Measurements from ENCODE around the gene UROC1.

UROC1 gene

GRCh38 chr3:126550488-126551051 lies 33.0 kb upstream of the UROC1 start:
- Histone ChIP-seq H3K79me2 (no peaks in the 10 kb centered on the region), H3K4me1 (no peaks in the 10 kb centered on the region)

GRCh38 chr3:126549861-126550487 lies 32.4 kb upstream of the UROC1 start:
- Histone ChIP-seq H3K4me1 (no peaks in the 10 kb centered on the region), H3K79me2 (no peaks in the 10 kb centered on the region), H3K27ac (no peak overlapping the region), H3K27me3 (ENCODE audit: control insufficient read depth, insufficient read depth, low read length) (no peaks in the 10 kb centered on the region), H3K9me3 (ENCODE audit: control insufficient read depth, low read length) (no peaks in the 10 kb centered on the region), H3K36me3 (ENCODE audit: control insufficient read depth, insufficient read depth, low read length) (no peaks in the 10 kb centered on the region), H3K9ac (no peak overlapping the region), H3K4me3 (ENCODE audit: low read depth, low read length) (no peak overlapping the region), H3K4me2 (ENCODE audit: low read length) (no peak overlapping the region), H2AFZ (no peak overlapping the region)
- TF ChIP-seq, protein P1, sequence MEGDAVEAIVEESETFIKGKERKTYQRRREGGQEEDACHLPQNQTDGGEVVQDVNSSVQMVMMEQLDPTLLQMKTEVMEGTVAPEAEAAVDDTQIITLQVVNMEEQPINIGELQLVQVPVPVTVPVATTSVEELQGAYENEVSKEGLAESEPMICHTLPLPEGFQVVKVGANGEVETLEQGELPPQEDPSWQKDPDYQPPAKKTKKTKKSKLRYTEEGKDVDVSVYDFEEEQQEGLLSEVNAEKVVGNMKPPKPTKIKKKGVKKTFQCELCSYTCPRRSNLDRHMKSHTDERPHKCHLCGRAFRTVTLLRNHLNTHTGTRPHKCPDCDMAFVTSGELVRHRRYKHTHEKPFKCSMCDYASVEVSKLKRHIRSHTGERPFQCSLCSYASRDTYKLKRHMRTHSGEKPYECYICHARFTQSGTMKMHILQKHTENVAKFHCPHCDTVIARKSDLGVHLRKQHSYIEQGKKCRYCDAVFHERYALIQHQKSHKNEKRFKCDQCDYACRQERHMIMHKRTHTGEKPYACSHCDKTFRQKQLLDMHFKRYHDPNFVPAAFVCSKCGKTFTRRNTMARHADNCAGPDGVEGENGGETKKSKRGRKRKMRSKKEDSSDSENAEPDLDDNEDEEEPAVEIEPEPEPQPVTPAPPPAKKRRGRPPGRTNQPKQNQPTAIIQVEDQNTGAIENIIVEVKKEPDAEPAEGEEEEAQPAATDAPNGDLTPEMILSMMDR (IDR thresholded peaks at IDR 0.05), result no peak

More at GRCh38 chr3:126550488-126551051, 33.0 kb upstream of the UROC1 start:
- no peaks in the 10 kb centered on the region for H3K9me3 ChIP-seq (ENCODE audit: control insufficient read depth, low read length)
- H3K27me3 ChIP-seq (ENCODE audit: control insufficient read depth, insufficient read depth, low read length), result no peaks in the 10 kb centered on the region
- no peak overlapping the region for H3K4me2 ChIP-seq (ENCODE audit: low read length)
- no peak overlapping the region for H3K9ac ChIP-seq
- no peak overlapping the region for H3K4me3 ChIP-seq (ENCODE audit: low read depth, low read length)
- TF ChIP-seq, protein P1 (IDR thresholded peaks at IDR 0.05), result no peak
- no peak overlapping the region for H2AFZ ChIP-seq
- no peak overlapping the region for H3K27ac ChIP-seq
- H3K36me3 ChIP-seq (ENCODE audit: control insufficient read depth, insufficient read depth, low read length), result no peaks in the 10 kb centered on the region

- Histone ChIP-seq H3K9ac (no peak overlapping the region), H3K9me3 (ENCODE audit: control insufficient read depth, low read length) (no peaks in the 10 kb centered on the region), H3K4me1 (no peaks in the 10 kb centered on the region), H3K4me3 (ENCODE audit: low read depth, low read length) (no peak overlapping the region), H3K79me2 (no peaks in the 10 kb centered on the region), H2AFZ (no peak overlapping the region), H3K27me3 (ENCODE audit: control insufficient read depth, insufficient read depth, low read length) (no peaks in the 10 kb centered on the region), H3K4me2 (ENCODE audit: low read length) (no peak overlapping the region), H3K27ac (no peak overlapping the region), H3K36me3 (ENCODE audit: control insufficient read depth, insufficient read depth, low read length) (no peaks in the 10 kb centered on the region)
- TF ChIP-seq, protein P1 (IDR thresholded peaks at IDR 0.05), result no peak
These were observed 31.2 kb upstream of the UROC1 start for GRCh38 chr3:126548556-126549466.

- H3K4me1 ChIP-seq, result no peaks in the 10 kb centered on the region
- H3K4me3 ChIP-seq (ENCODE audit: low read depth, low read length), result no peak overlapping the region
- no peak overlapping the region for H3K4me2 ChIP-seq (ENCODE audit: low read length)
- no peaks in the 10 kb centered on the region for H3K9me3 ChIP-seq (ENCODE audit: control insufficient read depth, low read length)
- H3K27ac ChIP-seq, result no peak overlapping the region
- no peak overlapping the region for H3K9ac ChIP-seq
- H3K27me3 ChIP-seq (ENCODE audit: control insufficient read depth, insufficient read depth, low read length), result no peaks in the 10 kb centered on the region
- no peaks in the 10 kb centered on the region for H3K36me3 ChIP-seq (ENCODE audit: control insufficient read depth, insufficient read depth, low read length)
- TF ChIP-seq, protein P1 (IDR thresholded peaks at IDR 0.05), result no peak
- no peak overlapping the region for H2AFZ ChIP-seq
- no peaks in the 10 kb centered on the region for H3K79me2 ChIP-seq
These were observed 30.1 kb upstream of the UROC1 start for GRCh38 chr3:126547721-126548120.
